Parietal lobe (tissue), 1 donor: Measurements from ENCODE around the gene GALNTL6. TPM values are rescaled to one million over a fixed set of nuclear protein-coding genes. Genes with fewer than 3 reads are reported as not detected.

Source experiments
- total RNA-seq: library from RNA; depleted of rRNA; stranded (reverse); fragments of >200 nt; gene quantifications from one replicate; pipeline ENCODE4 v1.2.3, GENCODE V29; 2014

The GALNTL6 gene
- total RNA-seq: 16.9 TPM

GRCh38 chr4:171812665-171813525, at the start of gene GALNTL6:
GALNTL6 (plus strand) TSS chr4:171813404.

